ENCODE results near the gene NRXN3. TPM values are rescaled to one million over a fixed set of nuclear protein-coding genes. Genes with fewer than 3 reads are reported as not detected.

NRXN3 gene
- total RNA-seq, 1 experiment from 2014 or later, result not detected

DNA sequence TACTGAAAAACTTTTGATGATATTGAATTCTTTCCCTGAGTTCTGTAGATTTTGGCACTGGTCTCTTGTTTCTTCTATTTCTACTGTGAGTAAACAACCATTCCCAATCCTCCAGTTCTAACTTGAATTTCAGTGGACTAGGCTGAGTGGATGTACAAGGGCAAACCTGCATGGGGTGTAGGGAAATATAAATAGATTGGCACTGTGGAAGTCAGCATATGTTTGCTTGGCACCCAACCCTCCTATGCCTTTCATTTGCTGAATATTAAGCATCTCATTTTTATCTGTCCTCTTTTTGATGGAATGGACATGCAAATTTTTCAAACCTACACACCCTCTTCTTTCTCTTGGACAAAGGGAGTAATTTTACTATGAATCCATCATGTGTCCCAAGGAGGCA lies 1212.9 kb downstream of the NRXN3 start:
- no peak for DNase-seq
- Mint-ChIP-seq H3K36me3 (ENCODE audit: insufficient read depth, unreplicated experiment) (no peaks in the 10 kb centered on the region), H3K4me1 (ENCODE audit: low read depth, unreplicated experiment) (no peaks in the 10 kb centered on the region), H3K27ac (ENCODE audit: unreplicated experiment) (no peak overlapping the region), H3K27me3 (ENCODE audit: unreplicated experiment) (no peaks in the 10 kb centered on the region), H3K9me3 (ENCODE audit: low read depth, unreplicated experiment) (peaks cover 3% of the 10 kb centered on the region), H3K4me3 (ENCODE audit: low read depth, unreplicated experiment) (no peak overlapping the region)
- TF ChIP-seq, protein P1, sequence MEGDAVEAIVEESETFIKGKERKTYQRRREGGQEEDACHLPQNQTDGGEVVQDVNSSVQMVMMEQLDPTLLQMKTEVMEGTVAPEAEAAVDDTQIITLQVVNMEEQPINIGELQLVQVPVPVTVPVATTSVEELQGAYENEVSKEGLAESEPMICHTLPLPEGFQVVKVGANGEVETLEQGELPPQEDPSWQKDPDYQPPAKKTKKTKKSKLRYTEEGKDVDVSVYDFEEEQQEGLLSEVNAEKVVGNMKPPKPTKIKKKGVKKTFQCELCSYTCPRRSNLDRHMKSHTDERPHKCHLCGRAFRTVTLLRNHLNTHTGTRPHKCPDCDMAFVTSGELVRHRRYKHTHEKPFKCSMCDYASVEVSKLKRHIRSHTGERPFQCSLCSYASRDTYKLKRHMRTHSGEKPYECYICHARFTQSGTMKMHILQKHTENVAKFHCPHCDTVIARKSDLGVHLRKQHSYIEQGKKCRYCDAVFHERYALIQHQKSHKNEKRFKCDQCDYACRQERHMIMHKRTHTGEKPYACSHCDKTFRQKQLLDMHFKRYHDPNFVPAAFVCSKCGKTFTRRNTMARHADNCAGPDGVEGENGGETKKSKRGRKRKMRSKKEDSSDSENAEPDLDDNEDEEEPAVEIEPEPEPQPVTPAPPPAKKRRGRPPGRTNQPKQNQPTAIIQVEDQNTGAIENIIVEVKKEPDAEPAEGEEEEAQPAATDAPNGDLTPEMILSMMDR (IDR thresholded peaks at IDR 0.05; ENCODE audit: unreplicated experiment), result no peak
- CTCF ChIA-PET, result no interaction called here
- BruUV-seq (replicated peaks), result no TSS peak
- intact Hi-C loops (cut with micrococcal nuclease; ENCODE audit: unreplicated experiment), result no loop called here

DNA sequence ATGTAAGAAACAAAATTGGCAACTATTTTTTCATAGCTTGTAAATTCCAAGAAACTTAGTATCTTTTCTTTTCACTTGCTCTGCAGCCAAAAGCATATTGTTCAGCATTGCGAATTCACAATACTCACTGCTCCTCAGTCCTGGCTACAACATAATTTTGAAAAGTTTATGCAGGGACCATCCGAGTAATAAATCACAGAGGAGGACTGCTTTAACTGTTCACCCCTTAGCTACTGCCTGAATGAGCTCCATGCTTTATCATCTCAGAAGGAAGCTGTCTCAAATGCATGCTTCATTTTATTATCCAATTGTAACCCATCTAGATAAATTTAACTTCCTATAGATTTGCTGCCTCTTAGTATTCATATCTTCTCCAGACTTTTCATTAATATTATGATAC lies 1213.3 kb downstream of the NRXN3 start:
- CTCF ChIA-PET, result no interaction called here
- H3K4me1 Mint-ChIP-seq (ENCODE audit: low read depth, unreplicated experiment), result no peaks in the 10 kb centered on the region
- TF ChIP-seq, protein P1 (IDR thresholded peaks at IDR 0.05; ENCODE audit: unreplicated experiment), result no peak
- no peak overlapping the region for H3K27ac Mint-ChIP-seq (ENCODE audit: unreplicated experiment)
- no peak for DNase-seq
- intact Hi-C loops (cut with micrococcal nuclease; ENCODE audit: unreplicated experiment), result no loop called here
- BruUV-seq (replicated peaks), result no TSS peak
- H3K9me3 Mint-ChIP-seq (ENCODE audit: low read depth, unreplicated experiment), result peaks cover 5% of the 10 kb centered on the region
- H3K27me3 Mint-ChIP-seq (ENCODE audit: unreplicated experiment), result no peaks in the 10 kb centered on the region
- no peaks in the 10 kb centered on the region for H3K36me3 Mint-ChIP-seq (ENCODE audit: insufficient read depth, unreplicated experiment)
- no peak overlapping the region for H3K4me3 Mint-ChIP-seq (ENCODE audit: low read depth, unreplicated experiment)

DNA sequence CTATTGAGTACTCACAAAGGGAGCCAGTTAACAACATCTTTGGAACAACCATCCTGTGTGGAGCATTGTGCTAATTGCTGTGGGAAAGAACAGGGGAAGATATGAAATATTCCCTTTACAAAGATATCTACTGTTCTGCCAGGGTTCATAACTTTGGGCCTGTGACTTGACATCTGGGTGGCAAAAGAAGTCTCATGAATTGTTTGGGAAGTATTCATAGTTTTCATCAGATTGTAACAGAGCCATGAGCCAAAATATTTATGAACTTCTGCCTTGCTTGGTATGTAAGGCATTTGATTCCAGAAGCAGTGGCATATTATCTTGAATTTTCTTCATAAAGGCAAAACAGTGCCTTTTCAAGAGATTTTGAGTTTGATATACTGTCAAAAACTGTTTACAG lies 1224.9 kb downstream of the NRXN3 start:
- intact Hi-C loops (cut with micrococcal nuclease; ENCODE audit: unreplicated experiment), result no loop called here
- H3K27ac Mint-ChIP-seq (ENCODE audit: unreplicated experiment), result no peak overlapping the region
- no peaks in the 10 kb centered on the region for H3K4me1 Mint-ChIP-seq (ENCODE audit: low read depth, unreplicated experiment)
- peaks cover 3% of the 10 kb centered on the region for H3K9me3 Mint-ChIP-seq (ENCODE audit: low read depth, unreplicated experiment)
- H3K4me3 Mint-ChIP-seq (ENCODE audit: low read depth, unreplicated experiment), result no peak overlapping the region
- no peaks in the 10 kb centered on the region for H3K27me3 Mint-ChIP-seq (ENCODE audit: unreplicated experiment)
- no peak for DNase-seq
- TF ChIP-seq, protein P1 (IDR thresholded peaks at IDR 0.05; ENCODE audit: unreplicated experiment), result no peak
- CTCF ChIA-PET, result no interaction called here
- no peaks in the 10 kb centered on the region for H3K36me3 Mint-ChIP-seq (ENCODE audit: insufficient read depth, unreplicated experiment)
- no TSS peak for BruUV-seq (replicated peaks)

DNA sequence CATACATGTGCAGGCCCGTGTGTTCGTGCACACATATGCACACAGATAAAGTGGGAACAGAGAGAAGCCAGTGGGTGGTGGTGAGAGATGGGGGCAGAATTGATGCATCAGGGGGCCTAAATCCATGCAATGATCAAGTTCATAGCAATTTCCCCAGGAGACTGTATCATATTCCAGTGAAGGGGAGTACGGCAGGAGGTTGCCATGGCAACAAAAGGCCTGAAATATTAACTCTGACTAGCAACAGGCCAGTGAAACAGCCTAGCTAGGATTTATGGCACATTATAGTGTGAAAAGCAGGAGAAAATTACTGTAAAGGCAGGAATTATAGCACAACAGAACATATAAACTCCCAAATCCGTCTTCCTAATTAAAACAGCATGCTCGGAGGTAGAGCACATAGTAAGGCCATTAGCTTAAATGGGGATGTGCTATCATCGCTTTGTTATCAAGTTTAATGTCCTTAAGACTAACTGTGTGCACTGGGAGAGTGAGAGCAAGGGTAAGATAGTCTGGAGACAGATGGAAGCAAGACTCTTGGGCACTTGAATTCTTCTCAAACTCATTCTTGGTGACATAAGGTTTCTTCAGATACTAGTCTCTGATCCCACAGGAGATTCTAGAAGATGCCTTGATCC lies 1234.8 kb downstream of the NRXN3 start:
- intact Hi-C loops (cut with micrococcal nuclease; ENCODE audit: unreplicated experiment), result no loop called here
- Mint-ChIP-seq H3K4me3 (ENCODE audit: low read depth, unreplicated experiment) (no peak overlapping the region), H3K27me3 (ENCODE audit: unreplicated experiment) (peaks cover 24% of the 10 kb centered on the region), H3K9me3 (ENCODE audit: low read depth, unreplicated experiment) (peaks cover 4% of the 10 kb centered on the region), H3K4me1 (ENCODE audit: low read depth, unreplicated experiment) (no peaks in the 10 kb centered on the region), H3K36me3 (ENCODE audit: insufficient read depth, unreplicated experiment) (no peaks in the 10 kb centered on the region), H3K27ac (ENCODE audit: unreplicated experiment) (no peak overlapping the region)
- TF ChIP-seq, protein P1 (IDR thresholded peaks at IDR 0.05; ENCODE audit: unreplicated experiment), result no peak
- no TSS peak for BruUV-seq (replicated peaks)
- no peak for DNase-seq
- CTCF ChIA-PET, result no interaction called here
